ENCODE results near the gene ERAL1. TPM values are rescaled to one million over a fixed set of nuclear protein-coding genes. Genes with fewer than 3 reads are reported as not detected.

The ERAL1 gene
- total RNA-seq, 2 experiments from 2014 or later: 51.5 to 74.8 TPM

- no peak overlapping the region for H3K27ac Mint-ChIP-seq
- intact Hi-C loops (cut with DNase I, micrococcal nuclease): no loop called here
- peaks cover 14% of the 10 kb centered on the region for H3K4me1 Mint-ChIP-seq
- H3K4me3 Mint-ChIP-seq: no peak overlapping the region
- ATAC-seq (no peak), DNase-seq (no peak)
- no peaks in the 10 kb centered on the region for H3K27me3 Mint-ChIP-seq
- H3K36me3 Mint-ChIP-seq (ENCODE audit: low read depth): peaks cover 61% of the 10 kb centered on the region
- POLR2A ChIA-PET: interaction anchor here (0.6 to 1.2 kb wide), 3 partner anchors 8 to 39 kb away, joined by 3 to 5 read pairs (median 4); partner anchors contain the start of gene DHRS13
- CTCF ChIA-PET: interaction anchor here (0.8 to 1.7 kb wide), 12 partner anchors 13 to 206 kb away, joined by 3 to 5 read pairs (median 3); partner anchors contain the start of genes FAM222B and PHF12
- H3K9me3 Mint-ChIP-seq (ENCODE audit: low read depth): peaks cover 9% of the 10 kb centered on the region
Measured at GRCh38 chr17:28910534-28910933, 55.7 kb downstream of the ERAL1 start.

Small RNAs within 50 kb of the gene (microRNA-seq; reads per million reads assigned to microRNA genes)
- gene MIR451B (ENCODE audit: borderline replicate concordance): not detected

Other genes starting within 250 kb of the ERAL1 start
- gene RSKR, start 240.8 kb upstream of the ERAL1 start, total RNA-seq: 10 to 100 TPM; 17.6 to 21.4 TPM
- gene BLTP2, start 209.9 kb upstream of the ERAL1 start, total RNA-seq: 100 to 1,000 TPM; 138 to 152 TPM
- gene SDF2, start 193.1 kb upstream of the ERAL1 start, total RNA-seq: 10 to 100 TPM; 36.6 to 37.2 TPM
- gene SUPT6H, start 192.8 kb upstream of the ERAL1 start, total RNA-seq: 10 to 100 TPM; 80.6 to 85.8 TPM
- gene PROCA1, start 143.1 kb upstream of the ERAL1 start, total RNA-seq: 1 to 10 TPM; 4.0 to 4.5 TPM
- gene RAB34, start 137.1 kb upstream of the ERAL1 start, total RNA-seq: 10 to 100 TPM; 13.6 to 17.4 TPM
- 1,000 to 10,000 TPM; 2,164 to 2,505 TPM for gene RPL23A, start 135.0 kb upstream of the ERAL1 start, total RNA-seq
- gene TLCD1, start 128.8 kb upstream of the ERAL1 start, total RNA-seq: 1 to 10 TPM; 8.5 to 8.7 TPM
- 1 to 10 TPM; 3.8 to 4.0 TPM for gene NEK8, start 126.2 kb upstream of the ERAL1 start, total RNA-seq
- gene TRAF4, start 111.0 kb upstream of the ERAL1 start, total RNA-seq: 100 to 1,000 TPM in 1 of 2 experiments, 10 to 100 TPM in 1; 96.5 to 117 TPM
- 10 to 100 TPM; 16.8 to 20.8 TPM for gene FAM222B, start 12.2 kb upstream of the ERAL1 start, total RNA-seq
- 10 to 100 TPM; 81.3 to 88.4 TPM for gene FLOT2, start 42.7 kb downstream of the ERAL1 start, total RNA-seq
- gene DHRS13, start 48.1 kb downstream of the ERAL1 start, total RNA-seq: 10 to 100 TPM; 23.3 to 29.5 TPM
- 10 to 100 TPM; 48.6 to 52.3 TPM for gene PHF12, start 96.5 kb downstream of the ERAL1 start, total RNA-seq
- not detected for gene SEZ6, start 151.0 kb downstream of the ERAL1 start, total RNA-seq
- 1 to 10 TPM; 1.8 to 2.1 TPM for gene PIPOX, start 188.1 kb downstream of the ERAL1 start, total RNA-seq

All from activated CD4-positive, alpha-beta T cell treated with anti-CD3 and anti-CD28 coated beads for 36 hours (primary cell).